Gastrocnemius medialis (tissue), 4 donors: ENCODE data around the gene MPC1. TPM values are rescaled to one million over a fixed set of nuclear protein-coding genes. Genes with fewer than 3 reads are reported as not detected.

Experiments used
- ATAC-seq, 2 donors: fragments of 150-250 bp; one replicate each; pipeline ENCODE4 v1.9.1; 2016
- DNase-seq, 2 donors: peaks; one replicate each; pipeline ENCODE4 v3.0.0-alpha.2; 2019
- H3K27ac ChIP-seq, 4 donors: fragments of 200-600 bp; sonication (generic); 1 replicate in 1 of 4; 2 replicates in 3 of 4; pipeline ENCODE4 v1.5.1; 2016 to 2018; ENCODE audit warnings: mild to moderate bottlenecking in 2 of 4, moderate library complexity in 1 of 4
- H3K27me3 ChIP-seq, 3 donors: fragments of 200-600 bp; sonication (generic) in 2 of 3; 1 replicate in 1 of 3; 2 replicates in 2 of 3; pipeline versions ENCODE4 v1.5.1 to v1.6.0; 2016 to 2019; ENCODE audit warnings: mild to moderate bottlenecking in 1 of 3, moderate library complexity in 1 of 3
- H3K36me3 ChIP-seq, 2 donors: fragments of 200-600 bp; sonication (generic) in 1 of 2; one replicate each; pipeline ENCODE4 v1.5.1; 2017 to 2018
- H3K4me1 ChIP-seq, 2 donors: fragments of 200-600 bp; sonication (generic) in 1 of 2; one replicate each; pipeline ENCODE4 v1.5.1; 2016 to 2017; ENCODE audit warnings: mild to moderate bottlenecking in 2 of 2
- H3K4me3 ChIP-seq, 4 donors: fragments of 200-600 bp; sonication (generic) in 3 of 4; 1 replicate in 1 of 4; 2 replicates in 3 of 4; pipeline ENCODE4 v1.5.1; 2016 to 2019; ENCODE audit warnings: mild to moderate bottlenecking in 2 of 4
- H3K9me3 ChIP-seq, 3 donors: fragments of 200-600 bp; sonication (generic) in 2 of 3; 1 replicate in 1 of 3; 2 replicates in 2 of 3; pipeline ENCODE4 v1.5.1; 2016 to 2019
- CTCF ChIP-seq, 5 experiments: fragments of 450-650 bp in 3 of 5; fragments of 200-600 bp in 2 of 5; sonication (generic) in 2 of 5; IDR thresholded peaks in 4 of 5; conservative IDR thresholded peaks in 1 of 5; 1 replicate in 4 of 5; 2 replicates in 1 of 5; pipeline ENCODE4 v1.5.1; 2016 to 2019; ENCODE audit warnings: antibody characterized with exemption in 5 of 5, mild to moderate bottlenecking in 3 of 5, moderate library complexity in 3 of 5
- POLR2A ChIP-seq, 2 donors: fragments of 450-650 bp; IDR thresholded peaks; one replicate each; pipeline ENCODE4 v1.6.1; 2017; ENCODE audit warnings: antibody characterized with exemption in 2 of 2, mild to moderate bottlenecking in 2 of 2, moderate library complexity in 2 of 2
- in situ Hi-C, 4 donors: fragments of 200-750 bp; cut with MboI; loops; one replicate each; pipeline versions ENCODE4 v1.15.0 to v1.8.0; 2017; ENCODE audit warnings: low sequenced_read_pairs in 4 of 4
- intact Hi-C: fragments of 100-400 bp; cut with DNase I; formaldehyde crosslinking; loops from one replicate; pipeline ENCODE4 v1.15.1; 2023; ENCODE audit warnings: low total_unique reads
- total RNA-seq, 4 donors: library from RNA; depleted of rRNA; stranded (reverse); fragments of >200 nt; gene quantifications; one replicate each; pipeline versions ENCODE4 v1.1.0 to v1.2.3, GENCODE V29; 2016

MPC1 gene
- total RNA-seq, 4 donors from 2014 or later = 75.0 to 127 (median 97.4) TPM

- Histone ChIP-seq H3K4me3 (no peak overlapping the region), H3K4me1 (no peaks in the 10 kb centered on the region), H3K36me3 (peaks cover 0 to 43% of the 10 kb centered on the region in 2 donors), H3K27me3 (no peaks in the 10 kb centered on the region), H3K9me3 (no peaks in the 10 kb centered on the region), H3K27ac (no peak overlapping the region)
- DNase-seq = no peak
- no peak for ATAC-seq
- TF ChIP-seq CTCF (IDR thresholded peaks at IDR 0.05 in 4 of 5, conservative IDR thresholded peaks at IDR 0.05 in 1 of 5) (no peak), POLR2A (IDR thresholded peaks at IDR 0.05) (no peak)
- in situ Hi-C loops = no loop called here
- intact Hi-C loops = no loop called here
These were observed 30.8 kb upstream of the MPC1 start for GRCh38 chr6:166413491-166413951.

- Histone ChIP-seq H3K27ac (no peak overlapping the region), H3K4me1 (no peaks in the 10 kb centered on the region), H3K36me3 (peaks cover 0 to 38% of the 10 kb centered on the region in 2 donors), H3K9me3 (no peaks in the 10 kb centered on the region), H3K4me3 (no peak overlapping the region), H3K27me3 (no peaks in the 10 kb centered on the region)
- TF ChIP-seq CTCF (IDR thresholded peaks at IDR 0.05 in 4 of 5, conservative IDR thresholded peaks at IDR 0.05 in 1 of 5) = no peak
- no peak for DNase-seq
- intact Hi-C loops = no loop called here
- in situ Hi-C loops = no loop called here
- ATAC-seq = no peak
These were observed 30.2 kb upstream of the MPC1 start for GRCh38 chr6:166412911-166413384.

GRCh38 chr6:166412156-166412910 is 29.6 kb upstream of the MPC1 start:
- Histone ChIP-seq H3K27me3 (no peaks in the 10 kb centered on the region), H3K36me3 (peaks cover 0 to 33% of the 10 kb centered on the region in 2 donors), H3K27ac (no peak overlapping the region), H3K9me3 (no peaks in the 10 kb centered on the region), H3K4me1 (no peaks in the 10 kb centered on the region), H3K4me3 (no peak overlapping the region)
- no peak for TF ChIP-seq CTCF (IDR thresholded peaks at IDR 0.05 in 4 of 5, conservative IDR thresholded peaks at IDR 0.05 in 1 of 5)
- no peak for TF ChIP-seq POLR2A (IDR thresholded peaks at IDR 0.05)
- DNase-seq (no peak), ATAC-seq (no peak)
- intact Hi-C loops = no loop called here
- in situ Hi-C loops = no loop called here

DNA sequence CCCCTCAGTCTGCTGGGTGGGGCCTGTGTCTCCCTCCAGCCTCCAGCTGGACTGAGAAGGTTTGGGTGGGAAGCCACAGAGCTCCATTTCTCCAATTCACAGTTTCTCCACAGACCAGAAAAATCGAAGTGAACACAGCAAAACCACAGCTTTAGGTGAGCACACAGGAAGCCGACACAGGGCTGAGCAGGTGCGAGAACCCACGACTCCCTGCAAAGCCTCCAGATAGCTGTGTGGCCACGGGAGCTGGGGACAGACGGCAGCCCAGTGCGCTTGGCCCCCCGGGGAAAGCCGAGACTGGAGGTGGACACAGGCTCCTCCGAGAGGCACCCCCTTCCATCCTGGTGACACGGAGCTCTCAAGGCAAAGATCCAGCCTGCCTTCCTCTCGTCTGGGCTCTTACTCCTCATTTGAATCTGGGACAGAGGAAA is 29.0 kb upstream of the MPC1 start:
- H3K36me3 ChIP-seq = peaks cover 0 to 28% of the 10 kb centered on the region in 2 donors
- in situ Hi-C loops (no loop called here), intact Hi-C loops (no loop called here)
- no peak for DNase-seq
- no peak overlapping the region for H3K27ac ChIP-seq
- TF ChIP-seq CTCF (IDR thresholded peaks at IDR 0.05 in 4 of 5, conservative IDR thresholded peaks at IDR 0.05 in 1 of 5) = no peak
- H3K27me3 ChIP-seq = no peaks in the 10 kb centered on the region
- no peak for ATAC-seq
- no peaks in the 10 kb centered on the region for H3K4me1 ChIP-seq
- H3K4me3 ChIP-seq = no peak overlapping the region
- H3K9me3 ChIP-seq = no peaks in the 10 kb centered on the region
